K562 (cell line): ENCODE measurements around the gene POLD4. TPM values are rescaled to one million over a fixed set of nuclear protein-coding genes. Genes with fewer than 3 reads are reported as not detected.

Experiments
- CHD1 ChIP-seq: fragments of 200-600 bp; sonication (generic); IDR thresholded peaks from one replicate; pipeline ENCODE4 v1.6.1; 2012; ENCODE audit warnings: mild to moderate bottlenecking, moderate library complexity, low read length, inconsistent platforms
- CHD2 ChIP-seq: IDR thresholded peaks from 2 replicates; pipeline ENCODE4 v1.6.1; 2011; ENCODE audit warnings: low read depth, low read length
- GABPB1 ChIP-seq: sonication (generic); formaldehyde crosslinking; IDR thresholded peaks from 2 replicates; pipeline ENCODE4 v1.8.0; 2022; ENCODE audit warnings: mild to moderate bottlenecking, missing genetic modification reagents
- ILK ChIP-seq: fragments of 450-650 bp; IDR thresholded peaks from 2 replicates; pipeline ENCODE4 v1.6.1; 2016; ENCODE audit warnings: missing genetic modification characterization, low read depth, mild to moderate bottlenecking, missing compliant biosample characterization, moderate library complexity, borderline replicate concordance
- NR2C2 ChIP-seq, 2 experiments: fragments of 200-800 bp in 1 of 2; sonication (Bioruptor generic) in 1 of 2; sonication (generic) in 1 of 2; formaldehyde crosslinking in 1 of 2; IDR thresholded peaks; 2 replicates each; pipeline versions ENCODE4 v1.6.1 to v1.8.0; 2016 to 2022; ENCODE audit warnings: mild to moderate bottlenecking in 1 of 2, missing compliant biosample characterization in 1 of 2, missing genetic modification characterization in 1 of 2, missing genetic modification reagents in 1 of 2
- NRF1 ChIP-seq, 2 experiments: fragments of 450-650 bp; IDR thresholded peaks in 1 of 2; conservative IDR thresholded peaks in 1 of 2; 2 replicates each; pipeline ENCODE4 v1.6.1; 2014; ENCODE audit warnings: mild to moderate bottlenecking in 2 of 2
- TFAP4 ChIP-seq: sonication (generic); formaldehyde crosslinking; IDR thresholded peaks from 2 replicates; pipeline ENCODE4 v1.8.0; 2022; ENCODE audit warnings: missing genetic modification reagents, mild to moderate bottlenecking, moderate library complexity, borderline replicate concordance
- ZBTB40 ChIP-seq, 2 experiments: fragments of 450-650 bp in 1 of 2; sonication (generic) in 1 of 2; formaldehyde crosslinking in 1 of 2; IDR thresholded peaks; 2 replicates each; pipeline versions ENCODE4 v1.7.1 to v1.9.0; 2016 to 2022; ENCODE audit warnings: inconsistent platforms in 1 of 2, mild to moderate bottlenecking in 1 of 2, missing genetic modification reagents in 1 of 2
- ZNF511 ChIP-seq: sonication (generic); formaldehyde crosslinking; IDR thresholded peaks from 2 replicates; pipeline ENCODE4 v1.8.0; 2022; ENCODE audit warnings: mild to moderate bottlenecking, missing genetic modification reagents
- polyA plus RNA-seq, 8 experiments: library from polyadenylated mRNA; depleted of rRNA in 4 of 8; stranded (reverse) in 5 of 8; unstranded in 3 of 8; fragments of >200 nt; fragmentation: Nextera tagmentation in 2 of 8; fragmentation: Illumina TruSeq in 1 of 8; extraction: Ambion mirVana in 2 of 8; extraction: Trizol in 1 of 8; gene quantifications; 2 replicates each; pipeline versions ENCODE4 v1.2.1 to v1.2.3, GENCODE V29; 2011 to 2014; ENCODE audit warnings: inconsistent platforms in 1 of 8, missing spikeins in 1 of 8
- total RNA-seq, 7 experiments: library from RNA; depleted of rRNA in 6 of 7; stranded (reverse); fragments of >200 nt in 6 of 7; fragmentation: Illumina TruSeq in 2 of 7; extraction: Trizol in 2 of 7; gene quantifications; 2 replicates each; pipeline versions ENCODE4 v1.2.1 to v1.2.3, GENCODE V29; 2011 to 2021; ENCODE audit warnings: low replicate concordance in 1 of 7
- TF ChIP-seq, protein P1 (sequence below): sonication (generic); formaldehyde crosslinking; IDR thresholded peaks from 2 replicates; pipeline ENCODE4 v1.8.1; 2023; ENCODE audit warnings: missing genetic modification reagents, mild to moderate bottlenecking, borderline replicate concordance

The POLD4 gene
- total and polyA plus RNA-seq, 9 of the 15 experiments (the other 6 are each of a cell fraction or from before 2014, with no cell fraction given): 5.8 to 64.5 (median 18.3) TPM

GRCh38 chr11:67400942-67401494 lies 47.7 kb upstream of the POLD4 start (continued):
- TF ChIP-seq ZBTB40 (IDR thresholded peaks at IDR 0.05) (0 out of 2 replicates have a peak, but pooled peaks have one; percentile 21), ZBTB40 (CRISPR knock-in tag; IDR thresholded peaks at IDR 0.05) (no peak), ILK (no peak), CHD1 (peak; percentile 69), GABPB1 (CRISPR knock-in tag) (peak; percentile 57), TFAP4 (CRISPR knock-in tag) (peak; percentile 72), NRF1 (conservative IDR thresholded peaks at IDR 0.05 in 1 of 2, IDR thresholded peaks at IDR 0.05 in 1 of 2) (peak; percentile 50 to 61), NR2C2 (CRISPR knock-in tag; IDR thresholded peaks at IDR 0.05) (0 out of 2 replicates have a peak, but pooled peaks have one; percentile 34), NR2C2 (tag; IDR thresholded peaks at IDR 0.05) (no peak), ZNF511 (CRISPR knock-in tag) (0 out of 2 replicates have a peak, but pooled peaks have one; percentile 20), CHD2 (peak; percentile 26; the same call in 1 of the 2 replicates)
- TF ChIP-seq, protein P1, sequence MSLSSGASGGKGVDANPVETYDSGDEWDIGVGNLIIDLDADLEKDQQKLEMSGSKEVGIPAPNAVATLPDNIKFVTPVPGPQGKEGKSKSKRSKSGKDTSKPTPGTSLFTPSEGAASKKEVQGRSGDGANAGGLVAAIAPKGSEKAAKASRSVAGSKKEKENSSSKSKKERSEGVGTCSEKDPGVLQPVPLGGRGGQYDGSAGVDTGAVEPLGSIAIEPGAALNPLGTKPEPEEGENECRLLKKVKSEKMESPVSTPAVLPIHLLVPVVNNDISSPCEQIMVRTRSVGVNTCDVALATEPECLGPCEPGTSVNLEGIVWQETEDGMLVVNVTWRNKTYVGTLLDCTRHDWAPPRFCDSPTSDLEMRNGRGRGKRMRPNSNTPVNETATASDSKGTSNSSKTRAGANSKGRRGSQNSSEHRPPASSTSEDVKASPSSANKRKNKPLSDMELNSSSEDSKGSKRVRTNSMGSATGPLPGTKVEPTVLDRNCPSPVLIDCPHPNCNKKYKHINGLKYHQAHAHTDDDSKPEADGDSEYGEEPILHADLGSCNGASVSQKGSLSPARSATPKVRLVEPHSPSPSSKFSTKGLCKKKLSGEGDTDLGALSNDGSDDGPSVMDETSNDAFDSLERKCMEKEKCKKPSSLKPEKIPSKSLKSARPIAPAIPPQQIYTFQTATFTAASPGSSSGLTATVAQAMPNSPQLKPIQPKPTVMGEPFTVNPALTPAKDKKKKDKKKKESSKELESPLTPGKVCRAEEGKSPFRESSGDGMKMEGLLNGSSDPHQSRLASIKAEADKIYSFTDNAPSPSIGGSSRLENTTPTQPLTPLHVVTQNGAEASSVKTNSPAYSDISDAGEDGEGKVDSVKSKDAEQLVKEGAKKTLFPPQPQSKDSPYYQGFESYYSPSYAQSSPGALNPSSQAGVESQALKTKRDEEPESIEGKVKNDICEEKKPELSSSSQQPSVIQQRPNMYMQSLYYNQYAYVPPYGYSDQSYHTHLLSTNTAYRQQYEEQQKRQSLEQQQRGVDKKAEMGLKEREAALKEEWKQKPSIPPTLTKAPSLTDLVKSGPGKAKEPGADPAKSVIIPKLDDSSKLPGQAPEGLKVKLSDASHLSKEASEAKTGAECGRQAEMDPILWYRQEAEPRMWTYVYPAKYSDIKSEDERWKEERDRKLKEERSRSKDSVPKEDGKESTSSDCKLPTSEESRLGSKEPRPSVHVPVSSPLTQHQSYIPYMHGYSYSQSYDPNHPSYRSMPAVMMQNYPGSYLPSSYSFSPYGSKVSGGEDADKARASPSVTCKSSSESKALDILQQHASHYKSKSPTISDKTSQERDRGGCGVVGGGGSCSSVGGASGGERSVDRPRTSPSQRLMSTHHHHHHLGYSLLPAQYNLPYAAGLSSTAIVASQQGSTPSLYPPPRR (CRISPR knock-in tag): 0 out of 2 replicates have a peak, but pooled peaks have one; percentile 37
